SK-N-DZ (cell line): ENCODE measurements around the gene DDI2. TPM values are rescaled to one million over a fixed set of nuclear protein-coding genes. Genes with fewer than 3 reads are reported as not detected.
"Not testable (repeated sequence)": the region's sequence is repeated elsewhere in the genome, so short reads cannot be mapped to it uniquely, and the experiment has no call there.

Experiments
- DNase-seq: peaks from one replicate; pipeline ENCODE4 v3.0.0-alpha.2; 2015; ENCODE audit warnings: low spot score
- polyA plus RNA-seq, 2 experiments: library from polyadenylated mRNA; depleted of rRNA; stranded (reverse); fragments of >200 nt; gene quantifications; 2 replicates each; pipeline ENCODE4 v1.2.3, GENCODE V29; 2014

DDI2 gene
- 4.6 and 6.7 TPM in 2 replicates for polyA plus RNA-seq (2014; cell fraction: cytosol; rRNA removed)
- polyA plus RNA-seq (2014; cell fraction: nucleus; rRNA removed): 4.9 and 8.3 TPM in 2 replicates

- DNase-seq: peak; percentile 94
Observed at GRCh38 chr1:15617173-15618076, at the start of gene DDI2. TSS of gene DDI2 (plus strand) at chr1:15617458. CDS start at chr1:15617671, 213 bp downstream.

GRCh38 chr1:15568387-15569073 lies 48.7 kb upstream of the DDI2 start:
- no peak for DNase-seq

DNA sequence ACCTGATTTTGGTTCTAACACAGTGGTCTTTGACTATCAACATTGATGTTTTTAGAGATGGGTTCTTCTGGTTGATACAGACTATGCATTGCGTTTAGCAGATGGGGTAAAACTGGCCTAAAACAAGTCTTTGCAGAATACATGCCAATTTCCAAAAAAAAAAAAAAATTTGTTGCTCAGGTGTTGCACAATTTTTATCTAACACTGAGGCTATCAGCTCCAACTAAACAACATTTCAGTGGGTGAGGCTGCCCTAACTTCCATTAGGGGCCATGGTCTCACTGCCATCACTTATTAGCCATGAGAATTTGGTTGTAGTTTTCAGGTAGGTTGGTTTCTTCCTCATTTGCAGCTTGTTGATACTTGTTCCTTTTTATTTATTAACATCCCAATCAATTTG lies 46.4 kb upstream of the DDI2 start:
- DNase-seq: no peak

DNA sequence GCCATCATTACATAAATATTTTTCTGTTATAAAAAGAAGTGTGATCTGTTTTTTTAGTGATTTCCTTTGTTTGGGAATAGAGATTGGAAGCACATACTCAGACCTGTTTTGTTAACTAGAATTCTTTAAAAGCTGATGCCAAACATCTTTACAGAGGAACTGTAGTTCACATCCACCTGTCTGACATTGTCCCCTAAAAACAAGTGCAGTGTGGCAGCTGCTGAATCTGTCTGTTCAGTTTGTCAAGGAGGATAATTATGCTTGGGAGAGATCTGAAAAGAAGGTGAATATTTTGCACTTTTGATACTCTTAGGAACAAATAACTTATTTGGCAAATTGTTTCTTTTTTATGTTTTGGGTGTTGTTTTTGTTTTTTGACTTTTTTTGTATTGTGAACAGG lies 46.0 kb upstream of the DDI2 start:
- no peak for DNase-seq

DNA sequence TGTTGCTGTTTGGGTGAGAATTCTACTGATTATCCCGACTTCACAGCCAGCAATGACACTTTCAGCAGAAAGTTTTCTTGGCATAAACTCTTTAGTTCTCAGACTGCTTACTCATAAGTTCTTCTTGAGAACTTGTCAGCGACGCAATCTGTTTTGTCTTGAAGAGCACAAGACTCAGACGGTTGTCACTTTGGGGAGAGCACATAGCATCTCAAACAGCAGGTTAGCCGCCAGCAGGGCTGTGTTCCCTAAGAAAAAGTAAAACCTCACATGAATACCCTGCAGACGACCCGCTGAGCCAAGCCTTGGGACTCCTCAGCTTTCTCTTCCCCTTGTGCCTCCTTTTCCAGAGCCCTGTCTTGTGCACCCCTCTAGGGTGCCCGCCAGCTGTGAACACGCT lies 43.8 kb upstream of the DDI2 start:
- no peak for DNase-seq

GRCh38 chr1:15574741-15575140 lies 42.5 kb upstream of the DDI2 start:
- no peak for DNase-seq

- DNase-seq: no peak
Observed at GRCh38 chr1:15575549-15576150, 41.6 kb upstream of the DDI2 start.

DNA sequence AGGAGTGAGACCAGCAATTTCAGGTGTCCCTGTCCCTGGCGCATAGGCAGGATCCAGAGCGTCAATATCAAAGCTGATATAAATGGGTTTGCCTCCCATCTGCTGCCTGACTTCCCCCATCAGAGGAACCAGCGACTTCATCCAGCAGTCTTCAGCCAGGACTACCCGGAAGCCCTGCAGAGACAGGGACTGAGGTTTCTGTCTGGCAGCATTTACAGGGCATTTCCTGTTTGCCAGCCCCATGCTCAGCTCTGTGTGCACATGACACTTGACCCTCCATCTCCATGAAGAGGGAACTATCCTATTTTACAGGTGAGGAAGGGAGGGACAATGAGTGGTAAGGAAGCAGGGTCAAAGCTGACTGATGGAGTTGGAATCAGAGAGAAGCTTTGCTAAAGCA lies 39.6 kb upstream of the DDI2 start:
- no peak for DNase-seq

DNA sequence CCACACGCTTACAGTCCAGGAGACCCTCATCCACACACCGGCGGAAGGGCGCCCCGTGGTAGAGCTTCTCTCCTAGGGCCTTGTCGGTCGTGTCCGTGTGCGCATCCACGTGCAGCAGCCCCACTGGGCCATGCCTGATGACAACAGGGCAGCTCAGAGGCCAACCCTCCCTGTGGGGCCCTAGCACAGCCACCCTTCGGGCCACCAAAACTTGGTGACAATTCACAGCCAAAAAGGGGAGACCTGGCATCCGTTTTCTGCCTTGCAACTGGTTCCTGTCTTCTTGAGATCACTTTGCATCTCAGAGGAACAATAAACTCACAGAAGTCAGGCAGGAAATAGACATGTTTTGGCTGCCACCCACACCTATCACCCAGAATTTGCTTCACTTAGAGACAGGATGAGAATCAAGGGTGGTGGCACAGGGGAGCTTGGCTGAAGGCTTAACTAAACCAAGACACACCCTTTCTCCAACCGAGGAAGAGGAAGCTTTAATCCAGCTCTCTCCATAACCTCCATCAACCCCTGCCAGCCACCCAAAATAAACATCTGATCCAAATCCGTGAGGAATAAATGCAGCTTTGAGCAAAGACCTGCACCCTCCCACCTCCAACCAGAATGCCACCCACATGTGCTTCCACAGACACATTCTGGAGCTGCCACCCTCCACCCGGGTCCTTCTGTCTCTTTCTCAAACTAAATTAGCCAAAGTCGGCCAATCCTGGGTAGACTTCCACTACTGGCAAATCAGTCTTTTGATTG lies 38.2 kb upstream of the DDI2 start:
- DNase-seq: no peak

DNA sequence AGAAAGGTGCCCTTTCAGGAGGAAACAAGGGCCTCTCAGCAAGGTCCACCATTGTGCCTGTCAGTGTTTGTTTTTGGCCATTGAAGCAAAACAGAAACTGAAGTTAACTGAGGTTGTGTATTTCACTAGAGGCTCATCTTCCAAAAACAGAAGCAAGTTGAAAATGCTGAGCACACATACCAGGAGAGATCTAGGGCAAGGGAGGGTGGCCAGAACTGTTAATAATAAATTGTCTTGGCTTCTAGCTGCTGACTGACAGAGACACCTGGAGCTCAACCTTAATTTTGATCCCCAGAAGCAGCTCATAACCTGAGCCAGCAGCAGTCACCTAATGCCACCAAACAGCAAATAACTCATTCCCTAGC lies 37.6 kb upstream of the DDI2 start:
- DNase-seq: no peak

GRCh38 chr1:15583016-15583706 lies 34.1 kb upstream of the DDI2 start:
- DNase-seq: no peak

DNA sequence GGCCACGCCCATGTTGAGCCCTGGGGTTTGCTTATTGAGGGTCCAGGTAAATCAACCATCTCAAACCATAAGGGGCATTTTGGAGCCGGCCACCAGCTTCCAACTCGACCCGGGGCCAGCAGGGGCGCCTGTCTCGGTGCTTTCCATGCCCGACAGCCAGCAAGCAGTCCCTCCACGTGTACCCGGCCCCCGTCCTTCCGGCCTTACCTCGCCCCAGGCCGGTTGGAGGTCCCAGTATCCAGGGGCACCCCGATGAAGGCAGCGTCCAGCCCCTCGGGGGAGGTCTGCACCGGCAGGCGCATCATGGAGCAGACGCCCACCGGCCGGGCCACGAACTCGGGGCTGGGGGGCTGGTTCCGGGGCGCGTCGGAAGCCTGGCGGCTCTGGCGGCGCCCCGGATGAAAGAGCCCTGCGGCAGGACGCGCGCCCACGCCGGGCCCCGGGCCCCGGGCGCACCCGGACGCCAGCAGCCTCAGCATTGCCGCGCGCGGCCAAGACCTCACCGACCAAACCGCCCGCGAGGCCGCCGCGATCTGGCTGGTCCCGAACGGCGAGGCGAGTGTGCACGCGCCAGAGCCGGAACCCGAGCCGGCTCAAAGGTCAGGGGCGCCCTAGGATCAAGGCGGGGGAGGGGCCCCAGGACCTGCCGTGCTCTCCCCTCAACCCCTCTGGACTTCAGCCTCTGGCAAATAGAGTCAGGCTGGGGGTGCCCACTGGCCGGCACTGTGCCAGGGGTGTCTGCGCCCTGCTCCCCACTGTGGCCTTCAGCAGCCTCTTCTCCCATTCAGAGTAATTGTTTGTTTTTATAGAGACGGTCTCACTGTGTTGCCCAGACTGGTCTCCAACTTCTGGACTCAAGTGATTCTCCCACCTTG lies 32.5 kb upstream of the DDI2 start, which contains the start of gene AGMAT:
AGMAT (minus strand) TSS at position 563 of the 875 bp plus-strand sequence; CDS start at position 479, 84 bp downstream.
- no peak for DNase-seq

GRCh38 chr1:15592285-15592684 lies 25.0 kb upstream of the DDI2 start:
- no peak for DNase-seq

DNA sequence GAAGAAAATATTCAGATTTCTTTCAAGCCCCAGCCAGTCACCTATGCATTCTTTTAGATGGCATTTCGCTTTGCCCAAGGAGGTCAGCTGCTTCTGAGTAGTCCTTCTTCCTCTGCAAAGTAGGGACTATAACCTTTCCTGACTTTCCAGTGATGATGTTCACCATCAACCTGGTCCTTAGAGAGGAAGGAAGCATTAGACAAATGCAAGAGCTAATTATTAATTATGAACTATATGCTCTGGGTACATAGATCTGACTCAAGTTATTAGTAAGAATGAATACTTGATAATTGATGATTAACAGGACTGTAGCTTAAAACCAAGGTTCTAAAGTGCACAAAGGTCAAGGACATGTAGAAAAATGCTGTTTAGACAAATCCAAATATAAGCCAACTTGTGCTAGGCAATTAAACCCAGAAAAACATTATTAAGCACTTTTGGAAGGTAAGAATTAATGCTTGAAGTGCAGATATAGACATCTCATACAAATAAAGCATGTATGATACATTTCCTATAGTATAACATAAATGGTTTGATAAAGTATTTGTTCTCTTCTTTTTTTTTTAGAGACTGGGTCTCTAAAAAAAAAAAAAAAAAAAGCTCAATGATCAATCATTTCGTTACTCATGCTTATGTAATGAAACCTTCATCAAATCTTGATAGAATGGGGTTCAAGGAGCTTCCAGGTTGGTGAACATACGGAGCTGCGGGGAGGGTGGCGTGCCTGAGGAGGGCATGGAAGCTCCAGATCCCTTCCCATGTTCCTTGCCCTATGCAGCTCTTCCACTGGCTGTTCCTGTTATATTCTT lies 21.2 kb upstream of the DDI2 start:
- DNase-seq: no peak

DNA sequence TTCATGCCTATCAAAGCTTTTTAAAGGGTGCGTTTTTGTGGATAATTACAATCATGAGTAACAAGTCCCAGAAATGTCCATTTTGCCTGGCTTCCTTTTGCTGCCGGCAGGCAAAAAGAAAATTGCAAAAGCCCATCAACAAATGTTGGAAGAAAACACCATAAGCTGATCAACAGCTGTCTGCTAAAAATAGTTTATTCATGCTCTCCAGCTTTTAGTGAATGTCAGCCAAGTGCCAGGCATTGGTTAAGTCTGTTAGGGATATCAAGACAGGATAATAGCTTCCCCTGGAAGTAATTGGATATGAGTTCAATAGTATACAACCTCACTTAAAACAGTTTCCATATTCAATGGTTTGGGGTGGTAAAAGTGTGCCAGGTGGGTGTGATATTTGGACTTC lies 18.8 kb upstream of the DDI2 start:
- no peak for DNase-seq

DNA sequence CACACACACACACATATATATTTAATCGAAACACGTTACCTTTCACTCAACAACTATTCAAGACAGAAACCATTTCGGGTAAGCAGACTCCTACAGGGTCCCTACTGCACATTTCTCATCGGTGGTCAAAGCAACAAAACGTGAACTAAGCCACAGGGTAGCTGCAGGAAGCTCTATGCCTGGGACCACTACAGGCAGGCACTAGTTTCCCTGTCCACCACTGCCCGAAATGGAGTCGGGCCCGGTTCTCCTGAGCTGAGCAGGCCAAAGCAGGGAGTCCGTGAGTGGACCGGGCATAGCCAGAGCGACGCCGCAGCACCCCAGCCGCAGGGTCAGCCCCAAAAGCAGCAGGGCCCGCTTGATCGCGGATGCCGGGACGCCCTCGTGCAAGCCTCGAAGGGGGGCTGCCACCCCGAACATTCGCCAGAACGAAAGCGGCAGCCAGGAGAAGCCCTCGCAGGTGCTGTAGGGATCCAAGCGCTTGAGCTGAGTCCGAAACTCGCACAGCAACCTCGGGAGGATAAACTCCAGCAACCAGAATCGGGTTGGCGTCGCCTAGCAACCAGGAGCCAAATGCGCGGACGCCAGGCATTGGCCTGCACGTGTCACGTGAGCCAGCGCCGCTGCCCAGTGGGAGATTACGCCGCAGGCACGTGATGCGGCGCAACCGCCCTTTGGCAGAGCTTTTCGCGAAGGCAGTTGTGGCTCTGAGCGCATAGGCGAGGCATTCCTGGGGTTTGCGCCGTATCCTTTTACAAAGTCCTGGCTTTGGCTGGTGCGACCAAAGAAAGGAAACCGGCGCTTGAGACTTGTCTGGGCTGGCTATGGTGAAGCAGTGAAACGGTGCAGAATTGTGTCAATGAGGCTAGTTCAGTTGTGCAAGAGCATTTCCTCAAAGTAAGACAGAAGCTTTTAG lies 13.9 kb upstream of the DDI2 start:
- peak; percentile 92 for DNase-seq

DNA sequence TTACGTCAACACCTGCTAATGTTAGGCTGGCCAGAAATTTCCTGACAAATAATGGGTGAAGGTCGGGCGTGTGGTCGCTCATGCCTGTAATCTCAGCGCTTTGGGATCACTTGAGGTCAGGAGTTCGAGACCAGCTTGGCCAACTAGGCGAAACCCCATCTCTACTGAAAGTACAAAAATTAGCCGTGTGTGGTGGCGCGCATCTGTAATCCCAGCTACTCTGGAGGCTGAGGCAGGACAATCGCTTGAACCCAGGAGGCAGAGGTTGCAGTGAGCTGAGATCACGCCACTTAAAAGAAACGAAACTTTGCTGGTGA lies 13.3 kb upstream of the DDI2 start:
- DNase-seq: not testable (repeated sequence)

DNA sequence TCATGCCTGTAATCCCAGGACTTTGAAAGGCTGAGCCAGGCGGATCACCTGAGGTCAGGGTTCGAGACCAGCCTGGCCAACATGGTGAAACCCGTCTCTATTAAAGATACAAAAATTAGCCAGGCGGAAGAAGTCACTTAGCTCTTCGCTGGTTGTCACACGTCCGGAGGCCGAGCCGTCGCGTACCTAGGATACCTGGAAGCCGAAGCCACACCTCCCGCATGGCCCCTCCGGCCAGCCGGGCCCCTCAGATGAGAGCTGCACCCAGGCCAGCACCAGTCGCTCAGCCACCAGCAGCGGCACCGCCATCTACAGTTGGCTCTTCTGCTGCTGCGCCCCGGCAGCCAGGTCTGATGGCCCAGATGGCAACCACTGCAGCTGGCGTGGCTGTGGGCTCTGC lies 12.9 kb upstream of the DDI2 start:
- DNase-seq: not testable (repeated sequence)
